GM08714 (cell line): Measurements from ENCODE around the gene PRR30.
"Not testable (repeated sequence)": the region's sequence is repeated elsewhere in the genome, so short reads cannot be mapped to it uniquely, and the experiment has no call there.

Source experiments
- H3K4me3 ChIP-seq: fragments of 200-500 bp; sonication (Bioruptor generic); 2 replicates; pipeline ENCODE4 v1.5.1; 2014; ENCODE audit warnings: mild to moderate bottlenecking, low read length, inconsistent platforms
- ZNF274 ChIP-seq: IDR thresholded peaks from 2 replicates; pipeline ENCODE4 v1.6.1; 2012; ENCODE audit warnings: mild to moderate bottlenecking, low read depth, low read length

Gene PRR30

GRCh38 chr2:27139310-27139709 lies at the start of gene PRR30:
PRR30 (minus strand) TSS chr2:27139410; CDS start chr2:27138329, 1,081 bp downstream.
- no peak within 1 kb of the TSS for H3K4me3 ChIP-seq
- no peak for TF ChIP-seq ZNF274

GRCh38 chr2:27186613-27187345 lies 47.6 kb upstream of the PRR30 start:
- TF ChIP-seq ZNF274: no peak
- no peak overlapping the region for H3K4me3 ChIP-seq

- no peak for TF ChIP-seq ZNF274
- no peak overlapping the region for H3K4me3 ChIP-seq
Observed at GRCh38 chr2:27185331-27186026, 46.3 kb upstream of the PRR30 start.

- H3K4me3 ChIP-seq: no peak overlapping the region
- no peak for TF ChIP-seq ZNF274
Observed at GRCh38 chr2:27184115-27184514, 44.9 kb upstream of the PRR30 start.

GRCh38 chr2:27182346-27182745 lies 43.1 kb upstream of the PRR30 start:
- TF ChIP-seq ZNF274: no peak
- H3K4me3 ChIP-seq: no peak overlapping the region

GRCh38 chr2:27179344-27180000 lies 40.3 kb upstream of the PRR30 start:
- no peak for TF ChIP-seq ZNF274
- H3K4me3 ChIP-seq: no peak overlapping the region

- TF ChIP-seq ZNF274: no peak
- no peak overlapping the region for H3K4me3 ChIP-seq
Observed at GRCh38 chr2:27178469-27178868, 39.3 kb upstream of the PRR30 start.

- no peak overlapping the region for H3K4me3 ChIP-seq
- no peak for TF ChIP-seq ZNF274
Observed at GRCh38 chr2:27177441-27178351, 38.5 kb upstream of the PRR30 start.

- H3K4me3 ChIP-seq: not testable (repeated sequence)
Observed at GRCh38 chr2:27175781-27176180, 36.6 kb upstream of the PRR30 start.

GRCh38 chr2:27175330-27175729 lies 36.1 kb upstream of the PRR30 start:
- TF ChIP-seq ZNF274: no peak

GRCh38 chr2:27174638-27175037 lies 35.4 kb upstream of the PRR30 start:
- no peak overlapping the region for H3K4me3 ChIP-seq
- no peak for TF ChIP-seq ZNF274

More at GRCh38 chr2:27175330-27175729, 36.1 kb upstream of the PRR30 start:
- no peak overlapping the region for H3K4me3 ChIP-seq

GRCh38 chr2:27171351-27171848 lies 32.2 kb upstream of the PRR30 start:
- no peak overlapping the region for H3K4me3 ChIP-seq
- TF ChIP-seq ZNF274: no peak

GRCh38 chr2:27170581-27171337 lies 31.5 kb upstream of the PRR30 start:
- H3K4me3 ChIP-seq: no peak overlapping the region
- TF ChIP-seq ZNF274: no peak
